SK-N-SH (cell line): Measurements from ENCODE around the gene PRIM1. TPM values are rescaled to one million over a fixed set of nuclear protein-coding genes. Genes with fewer than 3 reads are reported as not detected.
"Not testable (repeated sequence)": the region's sequence is repeated elsewhere in the genome, so short reads cannot be mapped to it uniquely, and the experiment has no call there.

Experiments used
- CTCF ChIA-PET: fragments of 300-600, 350-600 bp; formaldehyde crosslinking; extraction: SDS; loops from one replicate; lab custom pipeline; 2021; lab: Yijun Ruan, JAX
- POLR2A ChIA-PET: fragments of 350-600 bp; sonication (Branson Sonifier 250); formaldehyde crosslinking; extraction: SDS; loops from one replicate; lab custom pipeline; 2020; ENCODE audit warnings: antibody characterized with exemption, inconsistent platforms; lab: Yijun Ruan, JAX
- DNase-seq: peaks from one replicate; pipeline ENCODE4 v3.0.0; 2012
- H2AFZ ChIP-seq: fragments of 200-600 bp; sonication (generic); 2 replicates; pipeline ENCODE4 v1.8.1; 2016; ENCODE audit warnings: antibody characterized with exemption, mild to moderate bottlenecking, low read depth
- H3F3A ChIP-seq: fragments of 200-600 bp; sonication (generic); replicated peaks from 2 replicates; pipeline ENCODE3; 2016; ENCODE audit warnings: antibody characterized with exemption, mild to moderate bottlenecking; ENCODE audit not compliant: insufficient read depth
- H3K27ac ChIP-seq, 2 experiments: fragments of 200-500 bp in 1 of 2; fragments of 200-600 bp in 1 of 2; sonication (Bioruptor generic) in 1 of 2; sonication (generic), shearing (Covaris generic) in 1 of 2; 2 replicates each; pipeline versions ENCODE4 v1.5.1 to v1.6.1; 2014 to 2016; ENCODE audit warnings: low read depth in 2 of 2, inconsistent platforms in 1 of 2, low read length in 1 of 2, mild to moderate bottlenecking in 1 of 2, mixed read lengths in 1 of 2
- H3K27me3 ChIP-seq: fragments of 200-600 bp; sonication (generic), shearing (Covaris generic); 2 replicates; pipeline ENCODE4 v1.6.1; 2016; ENCODE audit warnings: mixed run types; ENCODE audit not compliant: insufficient read depth
- H3K36me3 ChIP-seq, 2 experiments: fragments of 200-500 bp in 1 of 2; fragments of 200-600 bp in 1 of 2; sonication (Bioruptor generic) in 1 of 2; sonication (generic) in 1 of 2; replicated peaks in 1 of 2; 2 replicates each; pipeline versions ENCODE3 to v1.5.1; 2014 to 2016; ENCODE audit warnings: low read length in 1 of 2, mild to moderate bottlenecking in 1 of 2; ENCODE audit not compliant: insufficient read depth in 2 of 2, control insufficient read depth in 1 of 2
- H3K4me1 ChIP-seq, 2 experiments: fragments of 200-500 bp in 1 of 2; fragments of 200-600 bp in 1 of 2; sonication (Bioruptor generic) in 1 of 2; sonication (generic), shearing (Covaris generic) in 1 of 2; 2 replicates each; pipeline versions ENCODE4 v1.5.1 to v1.6.1; 2014 to 2016; ENCODE audit warnings: low read depth in 1 of 2, low read length in 1 of 2, mixed run types in 1 of 2; ENCODE audit not compliant: insufficient read depth in 2 of 2, control insufficient read depth in 1 of 2
- H3K4me2 ChIP-seq: fragments of 200-600 bp; sonication (generic), shearing (Covaris generic); 2 replicates; pipeline ENCODE4 v1.6.1; 2017; ENCODE audit warnings: mixed run types
- H3K4me3 ChIP-seq, 2 experiments: fragments of 200-500 bp in 1 of 2; fragments of 200-600 bp in 1 of 2; sonication (Bioruptor generic) in 1 of 2; sonication (generic), shearing (Covaris generic) in 1 of 2; 2 replicates each; pipeline versions ENCODE4 v1.5.1 to v1.8.1; 2014 to 2016; ENCODE audit warnings: low read depth in 2 of 2, inconsistent platforms in 1 of 2, low read length in 1 of 2, mild to moderate bottlenecking in 1 of 2, mixed read lengths in 1 of 2, moderate library complexity in 1 of 2
- H3K79me2 ChIP-seq: fragments of 200-600 bp; sonication (generic); 2 replicates; pipeline ENCODE4 v1.8.1; 2017; ENCODE audit warnings: mild to moderate bottlenecking; ENCODE audit not compliant: insufficient read depth
- H3K9ac ChIP-seq: fragments of 200-600 bp; sonication (generic); 2 replicates; pipeline ENCODE4 v1.6.1; 2017; ENCODE audit warnings: mixed run types
- H3K9me2 ChIP-seq: fragments of 200-600 bp; sonication (generic); 2 replicates; pipeline ENCODE4 v1.6.1; 2017; ENCODE audit warnings: mixed run types
- H3K9me3 ChIP-seq: fragments of 200-600 bp; sonication (generic); 2 replicates; pipeline ENCODE4 v1.6.1; 2017; ENCODE audit warnings: mixed run types, mild to moderate bottlenecking, moderate library complexity
- H4K20me1 ChIP-seq: fragments of 200-600 bp; sonication (generic); 2 replicates; pipeline ENCODE4 v1.6.1; 2017; ENCODE audit warnings: mild to moderate bottlenecking, mixed run types; ENCODE audit not compliant: insufficient read depth
- RXRA ChIP-seq: IDR thresholded peaks from 2 replicates; pipeline ENCODE4 v1.4.0; 2012; ENCODE audit warnings: low read depth, mild to moderate bottlenecking, borderline replicate concordance
- USF2 ChIP-seq: fragments of 150-350 bp; IDR thresholded peaks from 2 replicates; pipeline ENCODE4 v1.6.1; 2017; ENCODE audit warnings: antibody characterized with exemption, low read length, low read depth, borderline replicate concordance
- ZBTB33 ChIP-seq: IDR thresholded peaks from 2 replicates; pipeline ENCODE4 v1.4.0; 2012; ENCODE audit warnings: low read depth, borderline replicate concordance
- WGBS: methylation state at CpG from one replicate; pipeline ENCODE4 v1.1.6; 2017; ENCODE audit warnings: low lambda C conversion rate; 5-methylcytosine and 5-hydroxymethylcytosine counted together
- polyA plus RNA-seq, 3 experiments: library from polyadenylated mRNA; depleted of rRNA; stranded (reverse); fragments of >200 nt; gene quantifications; 2 replicates each; pipeline ENCODE4 v1.2.3, GENCODE V29; 2012
- TF ChIP-seq, protein P1 (sequence below): IDR thresholded peaks from 2 replicates; pipeline ENCODE4; 2012

PRIM1 gene
- polyA plus RNA-seq, 1 of the 3 experiments (the other 2 are of a cell fraction) = 10.9 TPM

DNA sequence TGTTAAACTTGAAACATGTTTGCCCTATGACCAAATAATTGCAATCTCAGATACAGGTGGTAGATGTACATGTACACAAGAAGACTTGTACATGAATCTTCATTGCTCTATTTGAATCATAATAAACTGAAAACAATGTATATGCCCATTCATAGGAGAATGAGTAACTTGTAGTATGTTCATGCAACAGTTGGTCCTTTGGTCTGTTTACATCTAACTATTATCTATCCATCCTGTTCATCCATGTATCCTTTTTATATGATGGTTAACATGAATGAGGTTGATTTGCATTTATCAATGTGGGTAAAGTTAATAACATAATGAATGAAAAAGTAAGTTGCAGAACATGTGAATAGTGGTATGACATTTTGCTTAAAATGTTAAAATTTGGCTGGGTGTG is 48.1 kb upstream of the PRIM1 start (continued):
- no peak for TF ChIP-seq USF2
- no peak for TF ChIP-seq ZBTB33
- TF ChIP-seq, protein P1, sequence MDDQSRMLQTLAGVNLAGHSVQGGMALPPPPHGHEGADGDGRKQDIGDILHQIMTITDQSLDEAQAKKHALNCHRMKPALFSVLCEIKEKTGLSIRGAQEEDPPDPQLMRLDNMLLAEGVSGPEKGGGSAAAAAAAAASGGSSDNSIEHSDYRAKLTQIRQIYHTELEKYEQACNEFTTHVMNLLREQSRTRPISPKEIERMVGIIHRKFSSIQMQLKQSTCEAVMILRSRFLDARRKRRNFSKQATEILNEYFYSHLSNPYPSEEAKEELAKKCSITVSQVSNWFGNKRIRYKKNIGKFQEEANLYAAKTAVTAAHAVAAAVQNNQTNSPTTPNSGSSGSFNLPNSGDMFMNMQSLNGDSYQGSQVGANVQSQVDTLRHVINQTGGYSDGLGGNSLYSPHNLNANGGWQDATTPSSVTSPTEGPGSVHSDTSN = no peak
- no peak for TF ChIP-seq RXRA

- not testable (repeated sequence) for H3K9me2 ChIP-seq, DNase-seq
These were observed 47.2 kb upstream of the PRIM1 start for GRCh38 chr12:56799345-56799744.

GRCh38 chr12:56795791-56796190 is 43.7 kb upstream of the PRIM1 start:
- H3K36me3 ChIP-seq, H3F3A ChIP-seq, H4K20me1 ChIP-seq, H3K4me3 ChIP-seq, H2AFZ ChIP-seq, H3K27me3 ChIP-seq, CTCF ChIA-PET, H3K9ac ChIP-seq, H3K79me2 ChIP-seq, H3K4me1 ChIP-seq, H3K9me3 ChIP-seq, H3K4me2 ChIP-seq, DNase-seq, H3K27ac ChIP-seq, POLR2A ChIA-PET, H3K9me2 ChIP-seq: not testable (repeated sequence)
- 97% methylated on average over 6 of the region's 27 CpGs for WGBS

More at GRCh38 chr12:56799345-56799744, 47.2 kb upstream of the PRIM1 start:
- H3K4me1 ChIP-seq, H3K9ac ChIP-seq, H3K27ac ChIP-seq, H3F3A ChIP-seq, H2AFZ ChIP-seq, POLR2A ChIA-PET, CTCF ChIA-PET, H3K4me2 ChIP-seq, H3K36me3 ChIP-seq, H3K79me2 ChIP-seq, H4K20me1 ChIP-seq, H3K9me3 ChIP-seq, H3K4me3 ChIP-seq, H3K27me3 ChIP-seq: not testable (repeated sequence)
- WGBS = 37% methylated on average over 6 of the region's 6 CpGs

GRCh38 chr12:56795046-56795562 is 43.0 kb upstream of the PRIM1 start:
- DNase-seq, H3K4me2 ChIP-seq, H3K9me3 ChIP-seq, CTCF ChIA-PET, H3K27ac ChIP-seq, H3K79me2 ChIP-seq, POLR2A ChIA-PET, H2AFZ ChIP-seq, H4K20me1 ChIP-seq, H3K4me3 ChIP-seq, H3K36me3 ChIP-seq, H3F3A ChIP-seq, H3K4me1 ChIP-seq, H3K27me3 ChIP-seq, H3K9ac ChIP-seq, H3K9me2 ChIP-seq: not testable (repeated sequence)
- 46% methylated on average over 10 of the region's 13 CpGs for WGBS

DNA sequence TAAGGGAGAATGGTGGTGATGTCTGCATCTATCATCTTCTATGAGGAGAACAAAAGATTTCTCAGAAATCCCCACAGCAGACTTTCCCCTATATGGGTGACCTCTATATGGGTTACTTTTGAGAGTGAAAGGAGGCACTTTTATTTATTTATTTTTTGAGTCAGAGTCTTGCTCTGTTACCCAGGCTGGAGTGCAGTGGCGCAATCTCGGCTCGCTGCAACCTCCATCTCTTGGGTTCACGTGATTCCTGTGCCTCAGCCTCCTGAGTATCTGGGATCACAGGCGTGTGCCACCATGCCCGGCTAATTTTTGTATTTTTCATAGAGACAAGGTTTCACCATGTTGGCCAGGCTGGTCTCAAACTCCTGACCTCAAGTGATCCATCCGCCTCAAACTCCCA is 41.0 kb upstream of the PRIM1 start:
- H3K27ac ChIP-seq, POLR2A ChIA-PET, H4K20me1 ChIP-seq, H3K4me3 ChIP-seq, H3K9me3 ChIP-seq, H3K9me2 ChIP-seq, CTCF ChIA-PET, H3K4me1 ChIP-seq, H3K9ac ChIP-seq, H3K36me3 ChIP-seq, H3K79me2 ChIP-seq, DNase-seq, H2AFZ ChIP-seq, H3K4me2 ChIP-seq, H3K27me3 ChIP-seq, H3F3A ChIP-seq: not testable (repeated sequence)
- WGBS = 51% methylated on average over 7 of the region's 7 CpGs
